GM23338 (cell line): ENCODE data around the gene SRGAP1. TPM values are rescaled to one million over a fixed set of nuclear protein-coding genes. Genes with fewer than 3 reads are reported as not detected.

Source experiments
- ATAC-seq: fragments of 200-7000 bp; cut with Tn5 transposase; 3 replicates; pipeline ENCODE4 v1.9.1; 2020
- DNase-seq: peaks from one replicate; pipeline ENCODE4 v3.0.0-alpha.2; 2015; ENCODE audit warnings: low spot score
- H2AFZ ChIP-seq: fragments of 200-600 bp; sonication (generic); 2 replicates; pipeline ENCODE4 v1.8.0; 2016; ENCODE audit warnings: antibody characterized with exemption, mild to moderate bottlenecking, moderate library complexity
- H3F3A ChIP-seq: fragments of 200-600 bp; sonication (generic); replicated peaks from 2 replicates; pipeline ENCODE4 v1.8.0; 2017; ENCODE audit warnings: antibody characterized with exemption, mixed run types, low read depth
- H3K27ac ChIP-seq: fragments of 200-600 bp; sonication (generic); 2 replicates; pipeline ENCODE4 v1.6.1; 2016; ENCODE audit warnings: low read depth
- H3K27me3 ChIP-seq: fragments of 200-600 bp; sonication (generic); 2 replicates; pipeline ENCODE4 v1.8.0; 2016; ENCODE audit warnings: mild to moderate bottlenecking, mixed run types, moderate library complexity; ENCODE audit not compliant: insufficient read depth
- H3K36me3 ChIP-seq: fragments of 200-600 bp; sonication (generic); 2 replicates; pipeline ENCODE4 v1.8.0; 2016; ENCODE audit warnings: mild to moderate bottlenecking; ENCODE audit not compliant: insufficient read depth
- H3K4me1 ChIP-seq: fragments of 200-600 bp; sonication (generic); 2 replicates; pipeline ENCODE4 v1.8.0; 2016; ENCODE audit warnings: mild to moderate bottlenecking, moderate library complexity; ENCODE audit not compliant: insufficient read depth
- H3K4me2 ChIP-seq: fragments of 200-600 bp; sonication (generic); 2 replicates; pipeline ENCODE4 v1.7.1; 2017; ENCODE audit warnings: mixed run types
- H3K4me3 ChIP-seq: fragments of 200-600 bp; sonication (generic); 2 replicates; pipeline ENCODE4 v1.6.1; 2016; ENCODE audit warnings: mixed run types
- H3K79me2 ChIP-seq: fragments of 200-600 bp; sonication (generic); replicated peaks from 2 replicates; pipeline ENCODE4 v1.8.0; 2017; ENCODE audit warnings: mild to moderate bottlenecking; ENCODE audit not compliant: insufficient read depth
- H3K9me2 ChIP-seq: fragments of 200-600 bp; sonication (generic); 2 replicates; pipeline ENCODE4 v1.8.0; 2017; ENCODE audit not compliant: insufficient read depth
- H4K20me1 ChIP-seq: fragments of 200-600 bp; sonication (generic); replicated peaks from 2 replicates; pipeline ENCODE4 v1.8.0; 2017; ENCODE audit warnings: mild to moderate bottlenecking; ENCODE audit not compliant: insufficient read depth
- H3K27ac Mint-ChIP-seq: 2 replicates; pipeline ENCODE4 v1.8.0; 2020; ENCODE audit warnings: inconsistent platforms, mild to moderate bottlenecking, moderate library complexity, mixed read lengths
- H3K27me3 Mint-ChIP-seq: 3 replicates; pipeline ENCODE4 v1.8.0; 2022; ENCODE audit warnings: low read depth, mild to moderate bottlenecking, moderate library complexity, mixed read lengths, inconsistent platforms; ENCODE audit not compliant: insufficient read depth, poor library complexity
- H3K36me3 Mint-ChIP-seq: 3 replicates; pipeline ENCODE4 v1.8.0; 2021; ENCODE audit warnings: low read depth, mild to moderate bottlenecking, inconsistent platforms, moderate library complexity, mixed read lengths
- H3K4me1 Mint-ChIP-seq: 3 replicates; pipeline ENCODE4 v1.8.0; 2020; ENCODE audit warnings: mild to moderate bottlenecking, inconsistent platforms, mixed read lengths
- H3K4me3 Mint-ChIP-seq: 3 replicates; pipeline ENCODE4 v1.8.0; 2021; ENCODE audit warnings: moderate library complexity, mild to moderate bottlenecking, inconsistent platforms, mixed read lengths
- H3K9me3 Mint-ChIP-seq: 3 replicates; pipeline ENCODE4 v1.8.0; 2020; ENCODE audit warnings: moderate library complexity, mild to moderate bottlenecking, inconsistent platforms, mixed read lengths
- CREB1 ChIP-seq: fragments of 250-450 bp; sonication (Bioruptor Pico); IDR thresholded peaks from 2 replicates; pipeline ENCODE4 v1.5.0; 2020; ENCODE audit warnings: low read depth, mild to moderate bottlenecking, moderate library complexity
- CTCF ChIP-seq, 2 experiments: fragments of 200-600 bp in 1 of 2; sonication (generic) in 1 of 2; conservative IDR thresholded peaks; 2 replicates each; pipeline versions ENCODE4 v1.5.1 to v1.6.1; 2016 to 2017; ENCODE audit warnings: antibody characterized with exemption in 2 of 2, low read depth in 2 of 2, mild to moderate bottlenecking in 2 of 2, moderate library complexity in 1 of 2
- ETS1 ChIP-seq: IDR thresholded peaks from 2 replicates; pipeline ENCODE4 v1.6.1; 2016; ENCODE audit warnings: antibody characterized with exemption
- EZH2 ChIP-seq: fragments of 200-600 bp; sonication (generic); IDR thresholded peaks from one replicate; pipeline ENCODE4 v1.8.0; 2017; ENCODE audit warnings: antibody characterized with exemption, mild to moderate bottlenecking, low read depth; ENCODE audit not compliant: unreplicated experiment
- EZH2phosphoT487 ChIP-seq: fragments of 200-600 bp; sonication (generic); IDR thresholded peaks from one replicate; pipeline ENCODE4 v1.8.1; 2018; ENCODE audit warnings: antibody characterized with exemption; ENCODE audit not compliant: unreplicated experiment
- JUNB ChIP-seq: IDR thresholded peaks from one replicate; pipeline ENCODE4 v1.6.1; 2016; ENCODE audit warnings: antibody characterized with exemption; ENCODE audit not compliant: unreplicated experiment
- NANOG ChIP-seq: IDR thresholded peaks from 2 replicates; pipeline ENCODE4 v1.6.1; 2016; ENCODE audit warnings: antibody characterized with exemption, borderline replicate concordance
- POLR2AphosphoS5 ChIP-seq: IDR thresholded peaks from 2 replicates; pipeline ENCODE4 v1.6.1; 2016; ENCODE audit warnings: antibody characterized with exemption, low read depth
- REST ChIP-seq: IDR thresholded peaks from one replicate; pipeline ENCODE4 v1.6.1; 2018; ENCODE audit warnings: antibody characterized with exemption; ENCODE audit not compliant: unreplicated experiment
- STAT1 ChIP-seq: IDR thresholded peaks from one replicate; pipeline ENCODE4 v1.6.1; 2016; ENCODE audit warnings: antibody characterized with exemption; ENCODE audit not compliant: unreplicated experiment
- ZNF114 ChIP-seq: fragments of 250-450 bp; sonication (Bioruptor Pico); IDR thresholded peaks from 2 replicates; pipeline ENCODE4 v1.5.0; 2020; ENCODE audit warnings: mild to moderate bottlenecking, moderate library complexity
- ZNF331 ChIP-seq: fragments of 250-450 bp; sonication (Bioruptor Pico); IDR thresholded peaks from 2 replicates; pipeline ENCODE4 v1.5.0; 2020; ENCODE audit warnings: low read depth, mild to moderate bottlenecking, moderate library complexity
- ZNF462 ChIP-seq: fragments of 250-450 bp; sonication (Bioruptor Pico); IDR thresholded peaks from 2 replicates; pipeline ENCODE4 v1.5.0; 2020; ENCODE audit warnings: mild to moderate bottlenecking, moderate library complexity
- polyA plus RNA-seq: library from polyadenylated mRNA; unstranded; fragments of >200 nt; fragmentation: Nextera tagmentation; extraction: Ambion mirVana; gene quantifications from 2 replicates; pipeline ENCODE4 v1.2.1, GENCODE V29; 2016
- total RNA-seq: library from RNA; depleted of rRNA; stranded (reverse); fragments of >200 nt; shearing (Covaris generic); gene quantifications from 2 replicates; pipeline ENCODE4 v1.2.3, GENCODE V29; 2014

The SRGAP1 gene
- total and polyA plus RNA-seq, 2 experiments from 2014 or later: 6.1 to 8.1 TPM

- Histone ChIP-seq H3K4me2 (no peak overlapping the region), H3K79me2 (no peaks in the 10 kb centered on the region), H4K20me1 (no peaks in the 10 kb centered on the region), H3K4me3 (no peak overlapping the region), H3F3A (no peaks in the 10 kb centered on the region), H3K27me3 (no peaks in the 10 kb centered on the region), H2AFZ (no peak overlapping the region), H3K27ac (no peak overlapping the region), H3K36me3 (no peaks in the 10 kb centered on the region), H3K9me2 (no peaks in the 10 kb centered on the region), H3K4me1 (no peaks in the 10 kb centered on the region)
- Mint-ChIP-seq H3K27ac (no peak overlapping the region), H3K4me3 (no peak overlapping the region), H3K27me3 (no peaks in the 10 kb centered on the region), H3K9me3 (no peaks in the 10 kb centered on the region), H3K4me1 (no peaks in the 10 kb centered on the region), H3K36me3 (peaks cover 7% of the 10 kb centered on the region; the same call in 1 of the 3 replicates)
- ATAC-seq: no peak
- no peak for DNase-seq
- TF ChIP-seq REST: no peak
- TF ChIP-seq EZH2phosphoT487: no peak
- no peak for TF ChIP-seq STAT1
- no peak for TF ChIP-seq EZH2
- no peak for TF ChIP-seq ZNF462 (CRISPR knock-in tag)
- no peak for TF ChIP-seq CTCF (conservative IDR thresholded peaks at IDR 0.05; ENCODE audit: low read depth in 2 of 2)
- no peak for TF ChIP-seq NANOG
- TF ChIP-seq ZNF114 (CRISPR knock-in tag): no peak
- no peak for TF ChIP-seq ZNF331 (CRISPR knock-in tag)
- TF ChIP-seq ETS1: no peak
- no peak for TF ChIP-seq JUNB
- TF ChIP-seq POLR2AphosphoS5: no peak
- no peak for TF ChIP-seq CREB1 (CRISPR knock-in tag)
Measured at GRCh38 chr12:64124511-64125197, 280.2 kb downstream of the SRGAP1 start.
